GM18519 (cell line): Measurements from ENCODE around the gene KNCN.

ENCODE experiments used
- ATAC-seq: cut with Tn5 transposase; IDR thresholded peaks from one replicate; pipeline ENCODE4 v1.9.1; 2021; ENCODE audit warnings: mild to moderate bottlenecking, moderate library complexity; ENCODE audit not compliant: unreplicated experiment, low FRiP score

KNCN gene

DNA sequence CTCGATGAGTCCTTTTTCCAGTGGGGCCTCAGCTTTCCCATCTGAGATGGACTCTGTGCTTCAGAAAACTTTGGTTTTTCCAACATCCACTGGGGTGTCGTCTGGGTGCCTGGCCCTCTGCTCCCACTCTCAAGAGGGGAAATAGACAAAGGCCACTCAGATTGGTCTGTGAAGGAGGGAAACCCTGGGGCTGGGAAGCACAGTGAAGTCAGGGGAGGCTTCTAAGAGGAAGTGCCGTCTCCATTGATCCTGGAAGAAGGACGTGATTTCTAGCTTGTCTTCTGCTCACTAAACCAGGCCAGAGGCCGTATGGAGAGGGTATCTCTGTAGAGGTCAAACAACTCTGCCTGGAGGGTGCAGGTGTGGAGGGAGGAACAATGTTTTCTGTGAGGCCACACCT, 5.2 kb downstream of the KNCN start:
- no peak for ATAC-seq

DNA sequence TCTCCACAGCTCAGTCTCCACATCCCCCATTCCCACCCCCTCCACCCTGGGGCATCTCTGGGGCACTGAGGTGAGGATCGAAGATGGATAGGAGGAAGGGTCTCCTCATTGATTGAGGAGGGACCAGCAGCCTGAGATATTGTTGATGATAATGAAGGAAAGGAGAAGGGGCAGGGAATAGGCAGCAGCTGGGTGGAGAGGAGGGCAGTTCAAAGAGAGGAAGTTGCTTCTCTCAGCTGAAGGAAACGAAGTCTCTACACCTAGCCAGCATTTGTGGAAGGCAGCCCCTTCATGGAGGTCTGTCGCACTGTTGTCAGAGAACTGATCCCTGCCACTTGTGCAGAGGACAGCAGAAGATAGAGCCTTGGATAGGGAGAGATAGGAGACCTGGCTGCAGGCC, 5.7 kb downstream of the KNCN start:
- no peak for ATAC-seq

DNA sequence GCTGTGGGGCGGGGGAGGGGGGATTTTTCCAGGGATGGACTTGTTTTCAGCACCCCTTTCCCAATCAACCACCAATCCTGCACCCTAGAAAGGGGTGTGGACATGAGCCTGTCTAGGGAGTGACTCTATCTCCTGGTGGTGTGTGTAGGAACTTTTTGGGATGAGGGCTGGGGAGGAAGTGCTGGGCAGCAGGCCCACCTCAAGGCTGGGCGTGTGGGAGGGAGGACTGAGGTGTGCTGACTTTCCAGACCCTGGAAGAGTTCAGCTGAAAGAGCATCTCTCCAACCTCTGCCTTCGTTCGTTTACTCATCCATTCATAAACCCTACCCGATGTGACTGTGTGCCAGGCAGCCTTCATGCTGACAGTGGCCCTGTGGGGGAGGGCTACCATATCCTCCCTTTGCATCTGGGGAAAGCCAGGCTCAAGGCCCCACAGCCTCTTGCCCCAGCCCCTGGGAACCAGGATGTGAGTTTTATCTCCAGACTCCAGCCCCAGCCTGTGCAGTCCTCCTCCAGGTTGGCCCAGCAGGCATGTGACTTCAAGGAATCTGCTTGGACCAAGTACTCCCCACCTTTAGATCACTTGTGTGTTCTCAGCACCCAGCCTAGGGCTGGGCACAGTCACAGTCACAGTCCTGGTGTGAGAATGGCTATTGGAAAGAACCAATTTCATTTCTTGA, 6.7 kb downstream of the KNCN start:
- ATAC-seq: no peak

DNA sequence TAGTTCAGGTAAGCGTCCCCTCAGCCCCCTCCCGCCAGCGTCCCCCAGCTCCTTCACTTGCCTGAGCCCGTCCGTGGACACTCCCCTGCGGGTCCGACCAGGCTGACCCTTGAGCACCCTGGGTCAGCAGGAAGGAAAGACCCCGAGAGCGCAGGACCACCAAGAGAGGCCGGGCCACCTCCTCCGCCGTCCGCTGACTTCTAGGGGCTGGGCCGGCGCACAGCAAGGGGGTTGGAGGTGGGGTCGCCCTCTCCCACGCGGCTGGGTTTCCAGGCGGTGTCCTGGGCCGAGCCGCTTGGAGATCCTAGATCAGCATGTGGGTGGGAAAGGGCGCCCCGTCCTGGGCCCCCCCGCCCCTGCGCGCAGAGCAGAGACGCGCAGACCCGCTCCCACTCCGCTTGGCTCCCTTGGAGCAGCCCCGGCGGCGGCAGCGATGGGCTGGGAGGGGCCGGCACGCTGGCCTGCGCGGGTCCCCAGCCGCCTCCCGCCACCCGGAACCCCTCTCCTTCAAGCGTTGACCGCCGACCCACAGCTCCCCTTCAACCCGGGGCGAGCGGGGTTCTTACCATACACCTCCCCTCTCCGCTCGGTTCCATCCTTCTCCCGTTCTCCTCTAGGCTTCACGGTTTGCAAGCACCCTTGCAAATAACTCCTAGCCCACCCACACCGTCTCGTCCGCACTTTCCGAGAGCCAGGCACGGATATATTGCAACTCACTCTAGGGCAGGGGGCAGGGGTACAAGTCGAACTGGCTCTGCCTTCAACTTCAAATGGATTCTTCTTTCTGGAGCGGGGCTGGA, 7.5 kb downstream of the KNCN start:
- ATAC-seq: no peak

DNA sequence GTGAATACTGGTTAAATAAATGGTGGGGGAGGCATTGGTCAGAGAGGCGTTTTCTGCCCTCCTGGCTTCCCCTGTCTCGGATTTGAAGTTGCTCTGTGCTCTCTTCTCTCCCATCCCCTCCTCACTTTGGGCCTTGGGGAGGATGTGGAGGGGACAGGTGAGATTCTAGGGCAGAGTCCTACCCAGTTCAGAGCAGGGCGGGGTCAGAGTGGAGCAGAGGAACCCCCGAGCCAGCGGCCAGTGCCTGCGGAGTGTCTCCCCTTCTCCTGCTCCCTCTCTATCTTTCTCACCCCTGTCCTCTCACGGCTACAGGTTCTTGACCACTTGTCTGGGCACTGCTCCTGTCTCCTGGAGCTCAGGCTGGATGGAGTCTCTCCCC, 8.1 kb downstream of the KNCN start:
- ATAC-seq: no peak

DNA sequence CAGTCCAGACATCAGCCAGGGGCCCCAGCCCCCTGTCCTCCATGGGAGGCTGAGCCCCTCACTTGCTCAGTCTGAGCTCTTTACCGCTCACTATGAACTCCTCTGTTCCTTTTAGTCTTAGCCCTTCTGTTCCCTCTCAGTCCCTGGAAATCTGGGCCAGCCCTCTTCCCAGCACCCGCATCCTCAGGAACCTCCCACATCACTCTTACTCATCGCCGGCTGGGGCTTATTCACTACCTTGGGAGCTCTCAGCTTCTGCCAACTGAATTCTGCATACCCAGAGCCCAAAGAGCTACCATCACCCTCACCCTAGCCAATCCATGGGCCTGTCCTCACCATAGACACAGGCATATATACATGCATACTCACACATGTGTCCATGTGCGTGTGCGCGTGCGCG, 11.5 kb downstream of the KNCN start:
- no peak for ATAC-seq

DNA sequence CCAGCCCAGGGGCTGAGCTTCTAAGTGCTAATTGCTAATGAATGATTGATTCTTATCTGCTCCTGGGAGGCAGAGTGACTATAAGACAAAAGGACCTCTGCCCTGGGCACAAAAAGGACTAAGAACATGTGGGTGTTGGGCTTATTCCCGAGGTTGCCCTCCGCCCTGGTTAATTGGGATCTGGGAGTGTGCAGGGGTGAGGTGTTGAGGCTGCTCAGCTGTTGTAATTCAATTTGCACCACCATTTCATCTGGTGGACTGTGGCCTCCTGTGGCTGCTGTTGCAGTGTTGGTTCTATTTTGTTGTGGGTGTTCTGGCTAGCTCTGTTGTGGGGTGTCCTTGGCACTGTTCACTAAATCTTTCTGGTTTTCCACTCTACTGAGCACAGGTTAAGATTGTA, 13.3 kb downstream of the KNCN start:
- ATAC-seq: no peak

DNA sequence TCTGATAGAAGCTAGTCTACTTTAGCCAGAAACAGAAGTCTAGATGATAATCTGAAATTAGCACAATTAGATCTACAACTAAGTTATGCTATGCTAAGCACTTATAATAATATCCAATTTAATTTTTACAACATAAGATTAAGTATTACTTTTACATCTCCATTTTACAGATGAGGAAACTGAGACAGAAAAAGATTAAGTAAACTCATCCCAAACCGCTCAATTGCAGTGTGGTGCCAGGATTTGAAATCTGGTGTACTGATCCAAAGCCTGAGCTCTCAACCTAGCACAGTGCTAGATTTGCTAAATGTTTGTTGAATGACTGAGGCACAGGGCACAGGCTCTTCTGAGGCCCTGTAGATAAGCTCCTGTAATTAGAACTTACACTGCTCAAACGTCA, 13.8 kb downstream of the KNCN start:
- no peak for ATAC-seq

DNA sequence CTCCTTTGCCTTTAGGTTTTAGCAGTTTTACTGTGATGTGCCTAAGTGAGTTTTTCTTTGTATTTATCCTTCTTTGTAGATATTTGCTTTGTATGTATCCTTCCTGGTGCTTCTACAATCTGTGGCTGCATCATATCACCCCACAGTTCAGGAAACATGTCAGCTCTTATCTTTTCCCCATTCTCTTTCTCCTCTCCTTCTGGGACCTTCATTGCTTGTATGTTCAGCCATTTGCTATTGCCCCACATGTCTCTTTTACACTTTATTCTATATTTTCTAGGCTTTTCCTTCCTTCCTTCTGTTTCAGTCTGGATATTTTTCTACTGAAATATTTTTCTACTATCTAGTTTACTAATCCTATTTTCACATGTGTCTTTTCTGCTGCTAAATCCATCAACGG, 14.9 kb downstream of the KNCN start:
- ATAC-seq: no peak

DNA sequence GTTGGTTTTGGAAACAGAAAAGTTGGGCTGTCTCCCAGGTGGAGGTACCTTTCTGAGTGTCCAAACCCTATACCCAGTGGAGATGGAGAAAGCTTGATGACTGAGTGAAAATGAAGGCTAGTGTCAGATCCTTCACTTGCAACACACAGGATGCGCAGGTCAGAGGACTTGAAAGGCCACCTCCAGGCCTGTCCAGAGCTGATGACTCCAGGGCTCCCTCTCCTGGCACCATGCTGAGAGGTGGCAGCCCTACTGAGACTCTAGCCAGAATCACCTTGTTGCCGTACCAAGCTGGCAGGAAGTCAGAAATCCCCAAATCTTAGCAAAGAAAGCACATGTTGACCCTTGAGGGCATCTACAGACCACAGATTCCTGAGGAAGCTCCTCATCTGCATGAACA, 16.4 kb downstream of the KNCN start:
- no peak for ATAC-seq

DNA sequence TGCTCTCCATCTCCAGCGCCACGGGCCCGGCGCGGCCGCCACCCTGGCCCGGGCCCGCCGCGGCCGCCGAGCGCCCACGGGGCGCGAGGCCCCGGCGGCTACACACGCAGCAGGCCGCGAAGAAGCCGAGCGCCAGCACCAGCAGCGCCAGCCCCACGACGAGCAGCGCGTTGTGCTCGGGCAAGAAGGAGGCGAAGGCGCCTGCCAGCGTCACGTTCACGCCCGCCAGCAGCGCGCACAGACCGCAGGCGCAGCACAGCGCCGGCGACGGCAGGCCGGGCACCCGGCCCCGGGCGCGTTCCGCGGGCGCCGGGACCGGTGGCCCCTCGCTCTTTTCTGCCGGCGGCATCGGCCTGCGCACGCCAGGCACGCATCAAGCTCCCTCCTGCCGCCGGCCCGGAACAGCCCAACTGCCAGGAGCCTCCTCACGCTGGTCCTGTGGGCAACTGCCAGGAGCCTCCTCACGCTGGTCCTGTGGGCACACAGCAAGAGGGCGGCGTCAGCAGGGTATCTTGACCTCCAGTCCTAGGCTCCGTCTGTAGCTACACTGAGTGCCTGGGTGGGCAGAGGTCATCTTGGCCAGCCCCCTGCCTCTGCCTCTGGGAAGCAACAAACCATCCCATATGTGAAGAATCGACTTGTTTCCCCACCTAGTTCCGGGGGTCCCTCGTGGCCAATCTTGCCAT, 18.1 kb downstream of the KNCN start:
- no peak for ATAC-seq

DNA sequence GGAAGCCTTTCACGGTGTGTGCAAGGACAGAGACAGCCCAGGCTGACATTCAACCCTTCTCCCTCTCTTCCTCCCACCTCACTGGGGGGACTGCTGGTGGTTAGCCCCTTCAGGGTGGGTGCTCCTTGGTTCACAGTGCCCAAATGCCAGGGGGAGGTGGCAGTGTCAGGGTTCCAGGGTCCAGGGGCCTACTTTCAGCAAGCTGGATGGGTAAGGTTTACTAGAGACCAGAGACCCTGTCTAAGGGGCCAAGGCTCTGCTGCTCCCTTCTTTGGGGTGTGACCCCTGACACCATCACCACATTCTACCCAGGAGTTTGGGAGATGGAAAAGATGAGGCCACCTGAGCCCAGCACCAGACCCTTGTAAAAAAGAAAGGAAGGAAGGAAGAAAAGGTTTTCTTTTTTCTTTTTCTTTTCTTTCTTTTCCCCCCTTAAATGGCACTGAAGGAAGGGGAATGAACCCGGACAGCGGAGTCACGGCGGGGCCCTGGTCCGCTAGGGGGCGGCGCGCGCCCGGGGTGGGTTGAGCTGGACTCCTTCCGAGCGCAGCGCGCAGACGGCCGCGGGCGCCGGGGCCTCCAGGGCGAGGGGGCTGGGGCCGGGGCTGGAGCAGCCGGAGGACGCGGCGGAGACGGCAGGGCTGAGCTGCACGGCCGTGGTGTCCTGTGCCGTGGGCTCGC, 18.8 kb downstream of the KNCN start:
- ATAC-seq: no peak

DNA sequence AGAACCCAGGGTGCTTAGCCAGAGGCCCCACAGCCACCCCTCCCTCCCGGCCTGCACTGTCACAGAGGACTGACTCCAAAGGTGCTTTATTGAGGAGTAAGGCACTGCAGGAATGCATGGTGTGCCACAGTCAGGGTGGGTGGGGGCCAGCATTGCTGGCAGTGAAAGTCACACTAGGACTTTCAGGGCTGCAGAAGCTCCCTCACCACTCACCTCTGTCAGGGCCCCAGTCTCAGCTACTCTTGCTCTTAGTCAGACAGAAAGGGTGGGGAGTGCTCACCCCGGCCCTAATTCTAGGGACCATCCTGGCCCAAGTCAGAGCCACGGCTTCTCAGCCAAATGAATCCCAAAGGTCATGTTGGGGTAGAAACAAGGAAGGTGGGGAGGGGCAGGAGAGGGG, 19.4 kb downstream of the KNCN start:
- ATAC-seq: no peak

DNA sequence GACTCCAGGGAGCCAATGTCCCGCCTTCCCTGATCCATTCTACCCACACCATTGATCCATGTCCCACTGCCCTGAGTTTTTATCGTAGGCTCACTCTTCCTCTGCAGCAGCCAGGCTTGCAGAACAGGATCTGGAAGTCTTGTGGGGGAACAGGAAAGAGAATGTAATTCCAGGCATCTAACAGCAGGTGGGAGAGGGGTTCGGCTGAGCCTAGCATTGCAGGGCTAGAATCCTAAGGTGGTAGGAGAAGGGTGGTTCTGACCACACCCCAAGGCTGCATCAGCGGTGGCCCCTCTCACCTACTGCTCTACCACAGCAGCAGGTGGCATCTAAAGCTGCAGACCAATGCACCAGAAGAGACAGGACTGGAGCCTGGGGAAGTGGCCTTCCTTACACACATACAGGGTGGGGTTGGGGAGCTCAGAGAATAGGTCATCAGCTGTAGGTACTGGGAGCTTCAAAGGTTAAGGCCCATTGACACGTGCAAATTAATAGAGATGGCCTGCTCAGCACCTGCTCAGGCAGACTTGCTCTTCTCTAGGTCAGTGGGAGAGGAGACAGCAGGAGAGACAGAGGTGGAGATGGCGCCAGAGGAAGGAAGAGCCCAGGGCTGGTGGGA, 20.5 kb downstream of the KNCN start:
- ATAC-seq: no peak

DNA sequence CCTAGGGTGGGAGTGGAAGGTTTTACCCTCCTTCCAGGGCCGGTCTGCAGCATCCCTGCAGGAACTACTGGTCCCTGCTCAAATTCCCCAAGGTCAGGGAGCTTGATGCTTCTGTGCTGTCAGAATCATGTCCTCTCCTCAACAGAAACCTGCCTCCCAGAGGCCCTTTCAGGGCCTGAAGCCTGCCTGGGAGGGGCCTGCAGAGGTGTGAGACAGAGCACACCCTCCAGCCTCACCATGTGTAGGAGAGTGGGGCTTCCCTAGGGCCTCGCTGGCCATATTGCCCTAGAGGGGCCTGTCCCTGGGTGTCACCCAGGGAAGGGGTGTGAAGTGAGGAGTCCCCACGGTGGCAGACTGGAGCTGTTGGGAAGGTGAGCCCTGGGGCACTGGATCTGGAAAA, 21.1 kb downstream of the KNCN start:
- no peak for ATAC-seq

DNA sequence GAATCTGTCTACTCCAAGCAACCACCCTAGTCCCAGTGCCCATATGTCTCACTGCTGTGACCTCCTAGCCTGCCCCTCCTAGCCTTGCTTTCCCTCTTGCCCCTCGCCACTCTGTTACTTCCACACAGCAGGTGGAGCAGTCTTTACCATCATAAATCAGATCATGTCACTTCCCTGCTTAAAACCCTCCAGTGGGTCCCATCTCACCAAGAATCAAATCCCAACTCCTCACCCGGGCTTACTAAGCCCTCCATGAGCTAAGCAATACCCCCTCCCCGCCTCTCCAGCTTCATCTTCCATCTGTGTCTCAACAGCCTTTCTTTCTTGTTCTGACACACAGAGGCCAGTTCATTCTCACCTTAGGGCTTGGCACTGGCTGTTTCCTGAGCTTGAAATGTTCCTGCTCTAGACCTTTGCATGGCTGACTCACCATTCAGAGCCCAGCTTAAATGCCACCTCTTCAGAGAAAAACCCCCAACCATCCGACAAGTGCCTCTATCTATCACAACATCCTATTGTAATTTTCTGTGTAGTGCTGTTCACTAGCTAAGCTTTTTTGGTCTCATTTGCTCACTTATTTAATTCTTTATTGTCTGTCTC, 22.3 kb downstream of the KNCN start:
- no peak for ATAC-seq

DNA sequence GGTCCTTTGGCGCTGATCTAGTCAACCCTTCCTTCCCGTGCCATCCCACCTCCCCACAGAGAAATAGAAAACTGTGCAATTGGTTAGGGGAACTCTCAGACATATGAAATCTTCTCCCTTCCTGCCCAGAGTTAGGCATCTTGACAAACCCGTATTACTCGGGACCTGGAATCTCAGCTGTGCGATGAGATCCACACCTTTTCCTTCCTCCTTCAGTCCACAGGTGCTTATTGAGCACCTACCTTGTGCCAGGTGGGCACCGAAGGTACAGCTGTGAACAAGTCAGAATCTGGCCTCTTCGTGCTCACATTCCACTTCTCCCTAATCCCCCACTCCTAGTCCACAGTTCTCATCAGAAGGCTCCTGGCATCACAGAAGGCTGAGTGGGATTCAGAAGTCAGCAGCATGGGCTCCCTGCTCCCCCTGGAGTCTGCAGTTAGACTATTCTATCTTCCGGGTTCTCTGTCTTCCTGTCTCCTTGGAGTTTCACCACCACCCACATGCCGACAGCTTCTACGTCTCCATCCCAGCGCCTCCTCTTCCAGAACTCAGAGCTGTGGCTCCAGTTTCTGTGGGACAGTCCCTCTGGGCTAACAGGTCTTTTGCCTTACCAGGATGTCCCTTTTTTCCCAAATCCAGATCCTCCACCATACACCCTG, 23.0 kb downstream of the KNCN start:
- ATAC-seq: no peak

DNA sequence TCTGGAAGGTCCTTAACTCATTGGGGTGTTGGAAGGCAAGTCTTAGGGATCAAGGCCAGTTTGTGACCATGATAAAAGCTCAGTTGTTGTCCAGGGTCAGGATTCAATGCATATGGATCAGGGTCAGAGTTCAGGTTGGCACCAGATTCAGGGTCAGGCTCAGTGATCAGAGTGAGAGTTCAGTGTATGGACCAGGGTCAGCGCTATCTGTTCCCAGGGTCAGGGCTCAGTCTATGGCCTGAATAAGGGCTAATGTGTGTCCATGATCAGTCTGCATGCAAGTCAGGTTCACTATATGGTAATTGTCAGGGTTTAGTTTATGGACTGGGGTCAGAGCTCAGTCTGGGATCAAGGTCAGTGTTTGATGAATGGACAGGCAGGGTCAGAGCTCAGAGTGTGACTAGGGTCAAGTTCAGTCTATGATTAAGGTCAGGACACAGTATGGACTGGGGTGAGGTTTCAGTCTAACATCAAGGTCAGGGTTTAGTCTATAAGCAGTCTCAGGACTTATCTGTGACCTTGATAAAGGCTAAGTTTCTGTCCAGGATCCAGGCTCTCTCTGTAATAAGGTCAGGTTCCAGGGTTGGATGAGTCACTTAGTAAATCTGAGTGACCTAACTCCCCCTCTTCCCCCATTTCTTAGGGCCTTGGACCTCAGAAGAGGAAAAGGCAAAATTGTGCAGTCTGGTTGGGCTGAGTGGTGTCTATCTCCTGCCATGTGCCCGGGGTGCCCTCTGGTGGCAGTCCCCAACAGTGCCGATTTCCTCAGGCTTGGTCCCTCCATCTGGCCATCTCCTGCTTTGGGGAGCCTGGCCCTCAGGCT, 23.8 kb downstream of the KNCN start:
- no peak for ATAC-seq

DNA sequence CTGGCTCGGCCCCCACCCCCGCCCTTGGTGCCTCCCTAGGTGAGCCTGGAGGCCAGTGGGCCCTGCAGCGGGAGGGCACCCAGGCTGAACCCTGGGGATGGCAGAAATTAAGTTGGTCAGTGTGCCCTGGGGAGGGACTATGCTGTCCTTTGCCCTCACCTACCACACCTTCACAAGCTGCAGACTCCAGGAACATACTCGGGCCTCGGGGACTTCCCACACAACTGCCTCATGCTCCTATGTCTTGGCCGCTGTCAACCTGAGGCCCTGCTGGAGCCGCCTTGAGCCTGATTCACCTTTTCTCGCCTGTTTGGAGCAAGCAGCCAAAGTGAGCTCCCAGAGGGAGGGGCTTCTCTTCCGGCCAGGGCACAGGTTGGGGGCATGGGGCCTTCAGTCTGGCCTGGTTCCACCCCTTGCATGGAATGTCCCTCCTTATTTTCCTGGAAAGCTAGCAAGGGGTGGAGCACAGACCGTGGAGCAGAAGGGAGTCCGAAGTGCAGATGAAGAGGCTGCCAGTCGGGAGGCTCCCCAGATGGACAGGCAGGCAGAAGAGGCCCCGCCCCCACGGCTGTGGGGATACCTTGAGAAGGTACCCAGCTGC, 24.7 kb downstream of the KNCN start:
- no peak for ATAC-seq
